ENCODE measurements around the gene MYH10. TPM values are rescaled to one million over a fixed set of nuclear protein-coding genes. Genes with fewer than 3 reads are reported as not detected.

Gene MYH10
- total and polyA plus RNA-seq, 4 donors, result 9.1 to 79.1 (median 25.9) TPM

DNA sequence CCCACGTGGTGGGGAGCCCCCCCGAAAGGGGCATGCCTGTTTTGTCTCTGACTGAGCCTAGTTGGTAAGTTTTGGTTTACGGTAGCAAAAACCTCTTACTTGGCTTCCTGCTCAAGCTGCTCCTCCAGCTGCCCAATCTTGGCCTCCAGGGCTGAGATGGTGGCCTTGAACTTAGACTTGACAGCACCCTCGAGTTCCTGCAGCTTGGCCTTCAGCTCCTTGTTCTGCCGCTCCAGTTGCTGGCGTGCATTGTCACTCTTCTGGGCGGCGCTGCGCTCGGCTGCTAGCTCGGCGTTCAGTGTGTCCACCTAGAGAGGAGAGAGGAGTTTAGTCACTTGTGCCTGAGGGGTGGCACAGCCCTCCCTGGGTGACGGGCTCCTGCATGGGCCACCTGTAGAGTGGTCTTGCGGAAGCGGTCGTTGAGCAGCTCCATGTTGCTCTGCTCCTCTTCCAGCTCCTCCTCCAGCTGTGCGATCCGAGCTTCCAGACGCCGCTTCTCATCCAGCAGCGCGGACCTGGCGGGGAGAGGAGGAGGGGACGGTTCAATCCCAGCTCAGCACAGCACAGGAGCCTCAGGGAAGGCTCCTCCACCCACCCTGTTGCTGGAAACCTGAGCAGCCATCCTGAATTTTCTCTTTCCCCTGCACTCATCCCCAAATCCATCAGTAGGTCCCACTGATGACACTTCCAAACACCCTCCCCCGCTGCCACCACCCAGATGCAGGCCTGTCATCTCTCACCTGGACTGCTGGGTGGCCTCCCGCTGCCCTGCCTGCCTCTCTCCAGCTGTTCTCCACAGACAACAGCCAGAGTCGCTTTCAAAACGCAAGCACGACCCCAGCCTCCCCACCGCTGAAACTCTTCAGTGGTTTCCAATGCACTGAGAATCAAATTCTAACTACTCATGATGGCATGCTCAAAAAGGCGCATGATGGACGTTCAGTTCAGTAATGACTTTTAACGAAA lies 150.2 kb downstream of the MYH10 start (continued):
- TF ChIP-seq ZBTB33 (IDR thresholded peaks at IDR 0.05), result no peak

DNA sequence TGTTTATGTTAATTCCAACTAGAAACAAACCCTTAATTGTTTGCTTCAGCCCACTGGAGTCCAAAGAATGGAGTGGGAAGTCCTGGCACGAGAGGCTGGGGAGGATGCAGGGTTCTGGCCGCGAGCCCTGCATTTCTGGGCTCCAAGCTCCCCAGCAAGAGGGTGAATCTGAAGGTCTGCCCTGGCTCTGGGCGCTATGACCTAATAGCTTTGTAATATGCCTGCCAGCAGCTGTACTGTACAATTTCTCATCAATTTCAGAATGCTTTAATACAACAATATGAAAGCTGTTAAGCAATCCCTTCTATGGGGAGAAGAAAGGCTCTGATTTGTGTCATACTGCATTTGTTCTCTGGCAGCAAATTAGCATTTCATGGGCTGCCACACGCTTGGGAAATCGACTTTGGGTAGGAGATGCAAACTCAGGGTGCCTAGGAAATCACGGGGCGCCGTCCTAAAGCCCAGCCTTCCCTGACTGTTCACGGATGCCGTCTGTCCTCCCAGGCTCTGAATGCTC lies 151.0 kb downstream of the MYH10 start:
- Histone ChIP-seq H3K9me3 (ENCODE audit: control insufficient read depth in 4 of 4, low read length in 3 of 4) (no peaks in the 10 kb centered on the region), H3K36me3 (ENCODE audit: control insufficient read depth in 4 of 4, insufficient read depth in 3 of 4, low read depth in 1 of 4, low read length in 3 of 4) (peaks cover 0 to 48% (median 32%) of the 10 kb centered on the region in 4 donors), H3K4me3 (ENCODE audit: low read depth in 1 of 3, low read length in 3 of 3) (no peak overlapping the region), H3K4me1 (ENCODE audit: control insufficient read depth in 4 of 4, insufficient read depth in 4 of 4, low read length in 3 of 4) (peaks cover 3 to 23% (median 16%) of the 10 kb centered on the region in 4 donors), H3K27ac (ENCODE audit: low read depth in 1 of 2, low read length in 2 of 2) (no peak overlapping the region), H3K9ac (ENCODE audit: low read depth in 1 of 2, low read length in 2 of 2) (no peak overlapping the region), H3K27me3 (ENCODE audit: control insufficient read depth in 4 of 4, insufficient read depth in 4 of 4, low read length in 3 of 4) (no peaks in the 10 kb centered on the region)
- DNase-seq (ENCODE audit: low spot score), result no peak
- TF ChIP-seq HNF4A (conservative IDR thresholded peaks at IDR 0.05), result no peak
- no peak for TF ChIP-seq RAD21 (IDR thresholded peaks at IDR 0.05)
- TF ChIP-seq FOXA2 (IDR thresholded peaks at IDR 0.05), result no peak
- TF ChIP-seq CTCF (IDR thresholded peaks at IDR 0.05; ENCODE audit: low read depth, low read length, missing input control), result no peak
- no peak for TF ChIP-seq ZBTB33 (IDR thresholded peaks at IDR 0.05)
- no peak for TF ChIP-seq HNF4G (IDR thresholded peaks at IDR 0.05)
- TF ChIP-seq SP1 (IDR thresholded peaks at IDR 0.05), result no peak
- WGBS, result 72% methylated on average over 11 of the region's 11 CpGs

DNA sequence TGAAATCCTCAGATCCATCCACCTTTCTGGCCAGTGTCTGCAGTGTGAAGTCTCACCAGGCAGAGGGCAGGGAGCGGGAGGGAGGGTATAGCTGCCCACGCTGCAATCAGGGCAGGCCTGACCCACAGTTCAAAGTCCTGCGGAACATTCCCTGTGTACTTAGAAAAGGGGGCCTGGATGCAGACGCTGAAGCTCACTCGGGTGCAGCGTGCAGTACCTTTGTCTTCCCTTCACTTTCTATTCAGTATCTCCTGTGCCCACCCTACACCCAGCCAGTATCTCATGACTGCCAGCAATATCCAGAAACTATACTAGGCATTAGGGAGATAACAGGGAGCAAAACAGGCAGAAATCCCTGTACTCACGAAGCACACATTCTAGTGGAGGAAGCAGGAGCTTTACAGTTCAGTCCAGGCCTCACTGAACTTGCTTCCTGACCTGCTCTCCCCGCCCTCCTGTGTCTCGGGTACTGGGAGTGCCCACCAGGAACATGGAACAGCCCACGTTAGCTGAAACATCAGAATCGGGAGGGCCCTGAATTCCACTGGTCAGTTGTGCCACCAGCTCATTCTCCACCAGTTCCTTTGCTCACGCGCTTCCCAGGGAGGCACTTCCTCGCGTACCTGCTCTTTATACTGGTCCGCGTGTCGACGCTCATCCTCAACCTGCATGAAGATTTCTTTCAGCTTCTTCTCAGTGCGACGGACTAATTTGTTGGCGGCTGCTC lies 152.6 kb downstream of the MYH10 start:
- WGBS, result 67% methylated on average over 22 of the region's 22 CpGs
- peak overlapping the region in 1 of 2 donors; percentile 19 for H3K9ac ChIP-seq (ENCODE audit: low read depth in 1 of 2, low read length in 2 of 2)
- no peaks in the 10 kb centered on the region for H3K27me3 ChIP-seq (ENCODE audit: control insufficient read depth in 4 of 4, insufficient read depth in 4 of 4, low read length in 3 of 4)
- no peaks in the 10 kb centered on the region for H3K9me3 ChIP-seq (ENCODE audit: control insufficient read depth in 4 of 4, low read length in 3 of 4)
- peak overlapping the region; percentile 50 to 53 for H3K27ac ChIP-seq (ENCODE audit: low read depth in 1 of 2, low read length in 2 of 2)
- peak; percentile 34 for DNase-seq (ENCODE audit: low spot score)
- no peak overlapping the region for H3K4me3 ChIP-seq (ENCODE audit: low read depth in 1 of 3, low read length in 3 of 3)
- peaks cover 3 to 23% (median 16%) of the 10 kb centered on the region in 4 donors for H3K4me1 ChIP-seq (ENCODE audit: control insufficient read depth in 4 of 4, insufficient read depth in 4 of 4, low read length in 3 of 4)
- peaks cover 0 to 56% (median 36%) of the 10 kb centered on the region in 4 donors for H3K36me3 ChIP-seq (ENCODE audit: control insufficient read depth in 4 of 4, insufficient read depth in 3 of 4, low read depth in 1 of 4, low read length in 3 of 4)
- TF ChIP-seq, protein P1, sequence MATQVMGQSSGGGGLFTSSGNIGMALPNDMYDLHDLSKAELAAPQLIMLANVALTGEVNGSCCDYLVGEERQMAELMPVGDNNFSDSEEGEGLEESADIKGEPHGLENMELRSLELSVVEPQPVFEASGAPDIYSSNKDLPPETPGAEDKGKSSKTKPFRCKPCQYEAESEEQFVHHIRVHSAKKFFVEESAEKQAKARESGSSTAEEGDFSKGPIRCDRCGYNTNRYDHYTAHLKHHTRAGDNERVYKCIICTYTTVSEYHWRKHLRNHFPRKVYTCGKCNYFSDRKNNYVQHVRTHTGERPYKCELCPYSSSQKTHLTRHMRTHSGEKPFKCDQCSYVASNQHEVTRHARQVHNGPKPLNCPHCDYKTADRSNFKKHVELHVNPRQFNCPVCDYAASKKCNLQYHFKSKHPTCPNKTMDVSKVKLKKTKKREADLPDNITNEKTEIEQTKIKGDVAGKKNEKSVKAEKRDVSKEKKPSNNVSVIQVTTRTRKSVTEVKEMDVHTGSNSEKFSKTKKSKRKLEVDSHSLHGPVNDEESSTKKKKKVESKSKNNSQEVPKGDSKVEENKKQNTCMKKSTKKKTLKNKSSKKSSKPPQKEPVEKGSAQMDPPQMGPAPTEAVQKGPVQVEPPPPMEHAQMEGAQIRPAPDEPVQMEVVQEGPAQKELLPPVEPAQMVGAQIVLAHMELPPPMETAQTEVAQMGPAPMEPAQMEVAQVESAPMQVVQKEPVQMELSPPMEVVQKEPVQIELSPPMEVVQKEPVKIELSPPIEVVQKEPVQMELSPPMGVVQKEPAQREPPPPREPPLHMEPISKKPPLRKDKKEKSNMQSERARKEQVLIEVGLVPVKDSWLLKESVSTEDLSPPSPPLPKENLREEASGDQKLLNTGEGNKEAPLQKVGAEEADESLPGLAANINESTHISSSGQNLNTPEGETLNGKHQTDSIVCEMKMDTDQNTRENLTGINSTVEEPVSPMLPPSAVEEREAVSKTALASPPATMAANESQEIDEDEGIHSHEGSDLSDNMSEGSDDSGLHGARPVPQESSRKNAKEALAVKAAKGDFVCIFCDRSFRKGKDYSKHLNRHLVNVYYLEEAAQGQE (IDR thresholded peaks at IDR 0.05), result peak; percentile 18
- TF ChIP-seq, protein P2, sequence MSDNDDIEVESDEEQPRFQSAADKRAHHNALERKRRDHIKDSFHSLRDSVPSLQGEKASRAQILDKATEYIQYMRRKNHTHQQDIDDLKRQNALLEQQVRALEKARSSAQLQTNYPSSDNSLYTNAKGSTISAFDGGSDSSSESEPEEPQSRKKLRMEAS (IDR thresholded peaks at IDR 0.05), result peak; percentile 76
- TF ChIP-seq CTCF (IDR thresholded peaks at IDR 0.05; ENCODE audit: low read depth, low read length, missing input control) (no peak), RXRA (IDR thresholded peaks at IDR 0.05) (peak; percentile 87 to 91), GABPA (IDR thresholded peaks at IDR 0.05 in 1 of 2, conservative IDR thresholded peaks at IDR 0.05 in 1 of 2) (no peak), SP1 (IDR thresholded peaks at IDR 0.05) (peak; percentile 86), NR2F2 (IDR thresholded peaks at IDR 0.05) (no peak)
- TF ChIP-seq, protein P3, sequence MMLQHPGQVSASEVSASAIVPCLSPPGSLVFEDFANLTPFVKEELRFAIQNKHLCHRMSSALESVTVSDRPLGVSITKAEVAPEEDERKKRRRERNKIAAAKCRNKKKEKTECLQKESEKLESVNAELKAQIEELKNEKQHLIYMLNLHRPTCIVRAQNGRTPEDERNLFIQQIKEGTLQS (IDR thresholded peaks at IDR 0.05), result no peak

Data from liver (tissue), 9 donors.